ENCODE data around the gene TRIM59.
A peak's percentile ranks its signal among the peaks of the same experiment; 100 is the strongest.
"Not testable (repeated sequence)": the region's sequence is repeated elsewhere in the genome, so short reads cannot be mapped to it uniquely, and the experiment has no call there.

The TRIM59 gene

DNA sequence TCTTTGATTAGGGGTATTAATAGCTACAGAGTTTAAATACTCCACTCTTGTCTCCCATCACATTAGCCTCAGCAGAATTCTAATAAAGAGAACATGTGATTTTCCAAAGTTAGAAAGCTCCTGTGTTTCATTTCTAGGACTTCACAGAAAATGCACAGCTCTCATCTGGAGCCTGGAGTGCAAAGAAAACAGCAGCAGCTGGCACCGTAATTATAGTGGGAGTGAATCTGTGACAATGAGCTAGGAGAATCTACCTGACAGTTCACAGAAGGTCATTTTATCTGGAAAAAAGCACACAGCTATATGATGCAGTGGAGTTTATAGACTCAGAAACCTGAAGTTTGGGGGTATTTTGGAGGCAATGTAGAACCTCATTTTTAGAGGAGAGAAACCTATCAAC is 5.4 kb upstream of the TRIM59 start:
- DNase-seq = no peak

DNA sequence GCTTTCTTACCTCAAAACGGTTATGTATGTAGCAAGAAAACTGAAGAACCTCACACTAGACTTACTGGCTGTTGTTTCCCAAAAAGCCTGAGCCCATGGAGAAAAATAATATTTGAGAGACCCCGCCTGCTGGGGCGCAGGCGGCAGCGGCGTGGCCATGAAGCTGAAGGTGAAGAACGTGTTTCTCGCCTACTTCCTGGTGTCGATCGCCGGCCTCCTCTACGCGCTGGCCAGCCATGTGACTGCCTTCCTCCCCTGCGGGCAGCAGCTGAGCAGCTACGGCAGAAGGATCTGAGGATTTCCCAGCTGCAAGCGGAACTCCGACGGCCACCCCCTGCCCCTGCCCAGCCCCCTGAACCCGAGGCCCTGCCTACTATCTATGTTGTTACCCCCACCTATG is 2.7 kb upstream of the TRIM59 start:
- DNase-seq = not testable (repeated sequence)

DNA sequence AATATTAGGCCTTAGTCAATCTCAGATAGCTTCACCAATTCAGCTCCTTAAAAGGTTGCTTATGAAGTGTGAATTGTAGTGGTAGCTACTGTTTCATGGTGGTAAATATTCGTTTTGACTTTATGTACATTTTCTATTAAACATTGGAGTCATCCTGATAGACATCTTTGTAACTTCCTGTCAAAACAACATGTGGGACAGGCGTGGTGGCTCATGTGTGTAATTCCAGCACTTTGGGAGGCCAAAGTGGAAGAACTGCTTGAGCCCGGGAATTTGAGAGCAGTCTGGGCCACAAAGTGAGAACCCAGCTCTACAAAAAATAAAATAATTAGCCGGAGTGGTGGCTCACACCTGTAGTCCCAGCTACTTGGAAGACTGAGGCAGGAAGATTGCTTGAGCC is 2.0 kb upstream of the TRIM59 start:
- DNase-seq = no peak

DNA sequence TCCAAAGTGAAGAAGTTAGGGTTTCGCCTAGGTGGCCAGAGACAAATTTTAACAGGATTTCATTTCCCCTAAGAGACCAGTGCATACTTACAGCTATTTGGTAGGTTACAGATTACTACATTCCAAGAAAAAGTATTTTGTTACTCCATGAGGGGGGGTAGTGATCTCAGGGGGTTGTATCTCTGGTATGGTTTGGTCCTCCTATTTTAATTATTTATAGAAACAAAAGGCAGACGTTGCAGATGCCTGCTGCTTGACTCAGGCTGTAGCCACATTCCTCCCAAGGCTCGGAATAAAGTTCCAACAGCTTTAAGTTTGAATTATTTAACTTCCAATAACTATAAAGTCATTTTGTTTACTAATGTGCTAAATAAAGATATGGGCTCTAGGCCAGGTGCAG is 1.3 kb upstream of the TRIM59 start:
- no peak for DNase-seq

DNA sequence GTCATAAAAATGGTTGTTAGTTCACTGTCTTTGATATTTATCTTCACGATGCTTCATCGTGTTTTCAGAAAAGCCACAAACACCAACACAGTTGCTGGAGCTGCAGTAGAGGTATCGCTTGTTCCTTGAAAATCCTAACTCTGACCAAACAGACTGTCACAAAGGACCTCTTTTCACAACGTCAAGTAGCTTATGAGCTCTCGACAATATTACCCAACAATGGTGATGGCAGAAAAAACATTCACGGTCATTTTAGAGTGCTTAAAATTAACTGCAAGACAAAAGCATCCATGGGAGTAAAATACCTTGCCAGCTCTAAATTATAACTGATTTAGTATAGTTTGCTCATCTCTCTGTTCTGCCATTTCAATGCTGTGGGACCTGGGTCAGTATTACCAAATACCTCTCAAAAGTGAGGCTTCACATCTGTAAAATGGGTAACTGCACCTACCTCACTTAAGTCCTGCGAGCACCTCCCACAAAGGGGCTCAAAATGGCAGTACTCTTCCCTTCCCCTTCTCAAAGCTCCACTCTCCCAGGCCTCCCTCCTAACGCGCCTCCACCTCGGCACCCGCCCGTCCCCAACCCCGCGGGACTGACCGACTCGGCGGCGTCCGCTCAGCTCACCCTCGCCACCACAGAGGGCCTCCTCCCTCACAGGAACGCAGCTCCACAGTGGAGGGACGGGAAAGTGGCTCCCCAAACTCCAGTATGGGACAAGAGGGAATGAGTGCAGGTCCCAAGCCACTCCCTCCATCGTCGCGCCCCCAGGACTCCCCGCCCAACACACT is 546 bp downstream of the TRIM59 start:
- DNase-seq = no peak

DNA sequence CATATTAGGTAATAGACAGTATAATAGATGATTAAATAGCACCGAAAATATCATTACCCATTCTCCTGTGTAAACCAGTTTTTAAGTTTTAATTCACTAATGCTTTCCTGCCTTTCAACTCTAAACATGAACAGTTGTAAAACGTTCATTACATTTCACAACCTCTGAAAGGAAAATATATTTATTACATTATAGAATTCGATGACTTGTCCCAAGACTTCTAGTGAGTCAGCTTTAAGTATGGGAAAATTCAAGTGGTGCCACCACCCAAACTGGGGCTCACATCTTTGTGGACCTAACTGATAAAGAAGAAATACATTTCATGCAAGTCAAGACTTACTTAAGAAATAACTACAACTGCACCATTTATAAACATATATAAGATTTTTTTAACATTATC is 2.0 kb downstream of the TRIM59 start:
- no peak for DNase-seq

DNA sequence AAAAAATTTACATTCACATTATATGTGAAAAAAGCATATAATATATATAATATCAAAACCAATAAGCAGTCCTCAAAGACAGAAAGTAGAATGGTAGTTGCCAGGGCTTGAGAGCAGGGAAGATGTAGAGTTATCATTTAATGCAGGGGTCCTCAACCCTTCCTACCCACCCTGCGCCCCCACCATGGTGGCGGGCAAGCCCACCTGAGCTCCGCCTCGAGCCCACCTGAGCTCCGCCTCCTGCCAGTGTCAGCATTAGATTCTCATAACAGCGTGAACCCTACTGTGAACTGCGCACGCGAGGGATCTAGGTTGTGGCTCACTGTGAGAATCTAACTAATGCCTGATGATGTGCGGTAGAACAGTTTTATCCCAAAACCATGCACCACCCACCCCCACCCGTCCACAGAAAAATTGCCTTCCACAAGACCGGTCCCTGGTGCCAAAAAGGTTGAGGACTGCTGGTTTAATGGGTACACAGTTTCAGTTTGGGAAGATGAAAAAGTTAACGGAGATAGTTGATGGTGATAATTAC is 3.0 kb downstream of the TRIM59 start:
- DNase-seq = no peak

DNA sequence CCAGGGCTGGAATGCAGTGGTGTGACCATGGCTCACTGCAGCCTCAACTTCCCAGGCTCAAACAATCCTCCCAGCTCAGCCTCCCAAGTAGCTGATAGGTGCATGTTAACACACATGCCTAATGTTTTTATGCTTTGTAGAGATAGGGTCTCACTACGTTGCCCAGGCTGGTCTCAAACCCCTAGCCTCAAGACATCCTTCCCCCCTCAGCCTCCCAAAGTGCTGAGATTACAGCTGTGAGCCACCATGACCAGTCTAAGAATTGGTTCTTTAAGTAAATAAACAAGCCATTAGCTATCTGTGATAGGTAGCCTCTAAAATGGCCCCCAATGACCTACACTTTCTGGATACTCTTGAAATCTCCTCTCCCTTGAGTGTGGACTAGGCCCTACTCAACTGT is 3.7 kb downstream of the TRIM59 start:
- no peak for DNase-seq

DNA sequence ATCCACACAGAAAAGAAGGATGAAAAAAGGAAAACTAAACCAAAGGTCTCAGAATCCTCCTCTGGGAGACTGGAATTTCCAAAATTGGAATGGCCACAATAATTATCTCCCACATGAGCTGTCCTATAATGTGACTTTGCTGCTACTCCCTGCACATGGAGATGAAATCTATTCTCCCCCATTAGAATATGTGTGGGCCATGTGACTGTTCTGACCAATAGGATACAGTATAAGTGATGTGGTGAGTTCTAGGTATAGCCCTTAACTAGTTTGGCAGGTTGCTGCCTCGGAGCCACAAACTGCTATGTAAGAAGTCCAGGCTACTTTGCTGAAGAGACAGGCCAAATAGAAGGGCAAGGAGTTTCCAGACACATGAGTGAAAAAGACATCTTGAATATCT is 5.2 kb downstream of the TRIM59 start:
- DNase-seq = no peak

DNA sequence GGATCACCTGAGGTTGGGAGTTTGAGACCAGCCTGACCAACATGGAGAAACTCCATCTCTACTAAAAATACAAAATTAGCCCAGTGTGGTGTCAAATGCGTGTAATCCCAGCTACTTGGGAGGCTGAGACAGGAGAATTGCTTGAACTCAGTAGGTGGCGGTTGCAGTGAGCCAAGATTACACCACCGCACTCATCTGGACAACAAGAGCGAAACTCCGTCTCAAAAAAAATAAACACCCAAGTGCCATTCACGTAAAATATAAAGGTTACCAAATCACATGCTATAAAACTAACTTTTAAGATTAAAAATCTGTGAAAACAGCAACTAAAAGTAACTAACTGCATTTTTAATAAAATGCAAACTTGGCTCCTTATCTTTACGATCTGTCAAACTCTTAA is 8.9 kb downstream of the TRIM59 start:
- DNase-seq = no peak

DNA sequence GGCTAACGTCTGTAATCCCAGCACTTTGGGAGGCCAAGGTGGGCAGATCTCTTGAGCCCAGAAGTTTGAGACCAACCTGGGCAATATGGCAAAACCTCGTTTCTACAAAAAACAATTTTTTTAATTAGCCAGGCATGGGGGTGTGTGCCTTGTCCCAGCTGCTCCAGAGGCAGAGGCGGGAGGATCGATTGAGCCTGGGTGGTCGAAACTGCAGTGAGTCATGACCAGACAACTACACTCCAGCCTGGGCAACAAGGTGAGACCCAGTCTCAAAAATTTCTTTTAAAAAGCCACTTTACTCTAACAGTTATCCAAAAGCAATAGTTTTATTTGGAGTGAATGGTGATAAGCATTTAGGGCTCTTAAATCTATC is 12.5 kb downstream of the TRIM59 start:
- DNase-seq = no peak

DNA sequence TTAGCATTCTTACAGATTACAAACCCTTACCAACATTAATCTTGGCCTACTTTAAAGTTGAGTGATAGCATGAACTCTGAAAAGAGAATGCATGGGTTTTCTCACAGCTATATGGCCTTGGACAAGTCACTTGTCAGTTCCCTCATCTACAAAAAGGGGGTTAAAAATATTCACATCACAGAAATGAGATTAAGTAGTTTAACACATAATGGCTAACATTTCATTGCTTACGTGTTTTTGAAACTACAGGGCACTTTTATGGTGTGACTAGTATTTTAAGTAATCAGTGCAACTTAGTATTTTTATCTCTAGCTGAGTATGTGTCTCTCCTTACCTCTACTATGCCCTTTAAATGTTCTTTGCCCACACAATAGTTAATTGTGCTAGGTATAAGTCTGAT is 13.8 kb downstream of the TRIM59 start:
- no peak for DNase-seq

DNA sequence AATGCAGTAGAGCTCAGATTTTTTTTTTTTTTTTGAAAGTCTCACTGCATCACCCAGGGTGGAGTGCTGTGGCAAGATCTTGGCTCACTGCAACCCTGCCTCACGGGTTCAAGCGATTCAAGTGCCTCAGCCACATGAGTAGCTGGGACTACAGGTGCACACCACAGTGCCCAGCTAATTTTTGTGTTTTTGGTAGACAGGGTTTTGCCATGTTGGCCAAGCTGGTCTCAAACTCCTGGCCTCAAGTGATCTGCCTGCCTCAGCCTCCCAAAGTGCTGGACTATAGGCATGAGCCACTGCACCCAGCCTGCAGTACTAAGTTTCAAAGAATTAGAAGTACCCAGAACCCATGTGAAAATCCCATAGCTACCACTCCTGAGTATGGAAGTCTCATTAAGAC is 14.5 kb downstream of the TRIM59 start:
- no peak for DNase-seq

DNA sequence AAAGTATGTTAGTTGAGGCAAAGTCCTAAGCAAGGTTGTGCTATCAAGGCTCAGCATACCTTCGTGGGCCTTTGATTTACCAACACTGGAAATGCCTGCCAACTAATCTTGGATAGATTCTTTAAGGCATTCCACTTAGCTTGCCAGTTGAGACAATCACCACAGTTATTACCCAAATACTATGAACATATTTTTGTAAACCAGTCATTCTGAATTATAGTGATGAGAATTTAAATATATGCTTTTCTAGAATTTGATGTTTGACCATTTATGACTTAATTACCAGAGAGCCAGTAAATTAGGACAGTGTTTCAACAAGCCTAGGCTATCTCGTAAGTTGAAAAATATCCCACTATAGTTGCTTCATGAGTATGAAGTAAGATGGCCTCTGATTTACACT is 15.5 kb downstream of the TRIM59 start:
- DNase-seq = no peak

DNA sequence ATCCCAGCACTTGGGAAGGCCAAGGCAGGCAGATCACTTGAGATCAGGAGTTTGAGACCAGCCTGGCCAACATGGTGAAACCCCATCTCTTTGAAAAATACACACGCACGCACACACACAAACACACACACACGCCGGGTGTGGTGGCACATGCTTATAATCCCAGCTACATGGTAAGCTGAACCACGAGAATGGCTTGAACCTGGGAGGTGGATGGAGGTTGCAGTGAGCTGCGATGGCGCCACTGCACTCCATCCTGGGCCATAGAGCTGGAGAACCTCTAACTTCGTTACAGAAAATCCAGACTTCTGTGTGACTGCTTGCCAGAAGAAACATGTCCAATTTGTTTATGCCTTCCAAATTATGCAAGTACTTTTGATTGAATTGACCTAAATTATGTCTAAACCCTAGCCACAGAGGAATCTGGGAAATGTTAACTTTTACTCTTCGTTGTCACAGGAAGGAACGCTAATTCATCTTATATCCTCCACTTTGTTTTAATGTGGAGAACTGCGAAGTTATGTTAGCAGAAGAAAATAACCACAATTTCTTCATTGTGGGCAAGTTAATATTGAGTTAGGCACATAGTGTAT is 21.7 kb downstream of the TRIM59 start:
- no peak for DNase-seq

DNA sequence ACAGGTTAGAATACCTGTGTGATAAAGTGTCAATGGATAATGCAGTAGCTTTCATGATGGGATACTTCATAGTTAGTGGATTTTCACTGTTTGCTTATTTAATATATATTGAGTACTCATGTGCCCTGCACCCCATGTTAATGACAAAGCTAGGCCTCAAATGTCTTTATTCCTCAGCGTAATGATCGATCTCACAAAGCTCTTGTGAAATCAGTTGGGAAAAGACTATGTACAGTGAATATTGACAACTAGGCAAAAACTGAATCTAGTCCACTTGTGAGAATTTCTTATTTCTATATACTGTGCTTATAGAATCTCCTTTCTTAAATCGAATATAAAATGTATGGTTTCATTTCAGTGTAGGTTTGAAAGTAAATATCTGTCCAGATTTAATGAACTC is 32.3 kb downstream of the TRIM59 start:
- DNase-seq = no peak

DNA sequence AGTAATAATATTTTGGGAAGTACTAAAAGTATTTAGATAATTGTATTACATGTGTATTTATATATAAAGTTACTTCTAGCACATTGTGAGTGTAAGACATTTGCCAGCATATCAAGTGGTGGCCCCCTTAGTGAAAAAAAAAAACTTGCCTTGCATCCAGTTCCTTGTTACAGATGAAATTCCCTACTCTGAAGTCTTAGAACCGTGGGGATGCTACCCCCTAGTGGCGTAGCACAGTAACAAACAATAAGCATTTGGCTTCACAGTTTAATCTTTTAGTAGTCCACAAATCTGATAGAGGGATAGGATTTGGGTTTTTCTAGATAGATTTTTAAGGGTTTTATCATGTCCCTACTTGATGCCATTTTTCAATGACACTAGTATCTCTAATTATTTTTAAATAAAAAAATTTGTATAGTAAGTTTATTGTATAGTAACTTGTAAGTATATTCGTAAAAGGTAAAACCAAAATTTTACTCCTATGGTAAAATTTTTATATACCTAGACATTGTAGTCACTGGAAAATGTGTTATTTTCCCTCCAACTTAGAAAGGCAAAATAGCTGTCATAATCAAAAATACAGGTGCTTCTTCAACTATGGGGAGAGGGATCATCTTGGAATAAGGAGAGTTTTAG is 35.9 kb downstream of the TRIM59 start:
- DNase-seq = peak; percentile 59

DNA sequence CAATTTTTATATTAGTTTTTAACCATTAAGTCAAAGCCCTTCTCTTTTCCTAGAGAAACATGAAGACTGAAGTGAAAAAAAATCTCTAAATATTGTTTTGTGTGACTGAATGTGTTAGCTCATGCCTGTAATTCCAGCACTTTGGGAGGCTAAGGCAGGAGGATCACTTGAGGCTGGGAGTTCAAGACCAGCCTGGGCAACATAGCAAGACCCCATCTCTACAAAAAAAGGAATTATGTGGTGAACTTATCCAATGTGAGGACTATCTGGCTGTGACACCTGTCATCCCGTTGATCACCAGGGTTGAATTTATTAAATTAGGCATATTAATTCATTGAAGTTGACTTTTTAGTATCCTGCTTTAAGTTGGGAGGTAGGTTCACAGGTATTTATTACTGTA is 37.1 kb downstream of the TRIM59 start:
- DNase-seq = no peak

DNA sequence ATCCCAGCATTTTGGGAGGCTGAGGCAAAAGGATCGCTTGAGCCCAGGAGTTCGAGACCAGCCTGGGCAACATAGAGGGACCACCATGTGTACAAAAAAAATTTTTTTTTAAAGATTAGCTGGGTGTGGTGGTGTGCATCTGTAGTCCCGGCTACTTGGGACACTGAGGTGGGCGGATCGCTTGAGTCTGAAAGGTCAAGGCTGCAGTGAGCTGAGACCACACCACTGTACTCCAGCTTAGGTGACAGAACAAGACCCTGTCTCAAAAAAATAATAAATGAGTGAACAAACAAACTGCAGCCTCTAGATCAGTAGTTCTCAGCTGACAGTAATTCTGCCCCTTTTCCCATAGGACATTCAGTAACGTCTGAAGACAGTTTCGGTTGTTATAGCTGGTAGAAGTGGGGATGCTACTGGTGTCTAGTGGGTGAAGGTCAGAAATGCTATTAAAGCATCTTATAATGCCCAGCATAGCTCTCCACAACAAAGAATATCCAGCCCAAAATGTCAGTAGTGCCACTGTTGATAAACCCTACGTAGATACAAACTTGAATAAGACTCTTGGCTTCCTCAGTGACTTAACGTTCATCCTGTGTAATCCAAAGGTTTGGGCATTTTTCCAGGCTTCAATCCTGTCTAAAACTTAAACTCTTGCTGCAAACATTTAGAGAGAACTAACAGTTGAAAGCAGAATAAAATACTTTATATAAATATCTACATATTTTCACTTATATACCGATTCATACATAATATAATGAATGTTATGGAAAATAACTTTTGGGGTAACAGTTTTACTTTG is 39.6 kb downstream of the TRIM59 start:
- DNase-seq = no peak

DNA sequence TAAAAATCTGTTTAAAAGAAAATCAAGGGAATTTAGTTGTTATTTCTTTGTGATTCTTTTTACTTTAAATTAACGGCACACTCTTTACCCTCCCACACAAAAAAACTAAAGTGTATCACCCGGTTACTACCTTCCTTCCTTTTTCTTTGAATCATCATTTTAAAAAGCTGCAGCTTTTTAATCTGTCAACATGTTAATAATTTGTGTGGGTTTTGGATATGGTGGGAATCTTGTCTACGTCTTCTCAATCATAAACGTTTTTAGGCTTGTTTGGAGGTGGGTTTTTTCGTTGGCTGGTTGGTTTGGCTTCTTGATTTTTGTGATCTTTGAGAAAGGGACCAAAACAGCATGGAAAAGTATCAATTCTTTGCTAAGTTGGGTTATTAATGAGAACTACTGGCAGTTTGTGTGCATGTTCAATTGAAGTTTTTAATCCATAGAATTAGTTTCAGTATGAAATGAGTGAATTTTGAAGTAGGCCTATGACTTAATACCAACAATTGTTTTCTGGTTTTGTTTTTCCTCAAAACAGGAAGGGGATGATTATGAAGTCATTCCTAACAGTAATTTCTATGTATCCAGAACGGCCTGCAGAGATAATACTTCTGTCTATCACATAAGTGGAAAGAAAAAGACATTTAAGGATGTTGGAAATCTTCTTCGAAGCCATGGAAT is 45.7 kb downstream of the TRIM59 start:
- DNase-seq = no peak

DNA sequence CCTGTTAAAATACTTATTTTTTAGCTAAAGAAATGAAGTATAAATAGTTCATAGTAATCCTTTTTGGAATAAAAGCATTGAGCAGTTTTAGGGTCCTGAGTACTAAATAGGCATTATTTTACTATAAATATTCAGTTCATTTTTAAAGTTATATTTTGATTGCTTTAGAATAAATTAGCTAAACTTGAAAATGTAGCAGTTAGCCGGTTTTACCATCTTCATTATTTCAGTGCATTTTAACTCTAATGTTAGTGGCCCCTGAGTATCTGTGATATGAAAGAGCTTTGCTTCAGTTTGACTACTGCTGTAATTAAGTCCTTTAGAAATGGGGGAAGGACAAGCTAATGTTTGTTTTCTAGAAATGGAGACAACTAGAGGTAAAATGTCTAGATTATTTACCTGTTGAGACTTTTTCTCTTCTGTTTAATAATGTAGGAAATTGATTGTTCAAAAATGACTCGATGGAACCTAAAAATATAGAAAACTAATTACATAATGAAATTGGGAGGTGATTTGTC is 46.5 kb downstream of the TRIM59 start:
- DNase-seq = no peak

DNA sequence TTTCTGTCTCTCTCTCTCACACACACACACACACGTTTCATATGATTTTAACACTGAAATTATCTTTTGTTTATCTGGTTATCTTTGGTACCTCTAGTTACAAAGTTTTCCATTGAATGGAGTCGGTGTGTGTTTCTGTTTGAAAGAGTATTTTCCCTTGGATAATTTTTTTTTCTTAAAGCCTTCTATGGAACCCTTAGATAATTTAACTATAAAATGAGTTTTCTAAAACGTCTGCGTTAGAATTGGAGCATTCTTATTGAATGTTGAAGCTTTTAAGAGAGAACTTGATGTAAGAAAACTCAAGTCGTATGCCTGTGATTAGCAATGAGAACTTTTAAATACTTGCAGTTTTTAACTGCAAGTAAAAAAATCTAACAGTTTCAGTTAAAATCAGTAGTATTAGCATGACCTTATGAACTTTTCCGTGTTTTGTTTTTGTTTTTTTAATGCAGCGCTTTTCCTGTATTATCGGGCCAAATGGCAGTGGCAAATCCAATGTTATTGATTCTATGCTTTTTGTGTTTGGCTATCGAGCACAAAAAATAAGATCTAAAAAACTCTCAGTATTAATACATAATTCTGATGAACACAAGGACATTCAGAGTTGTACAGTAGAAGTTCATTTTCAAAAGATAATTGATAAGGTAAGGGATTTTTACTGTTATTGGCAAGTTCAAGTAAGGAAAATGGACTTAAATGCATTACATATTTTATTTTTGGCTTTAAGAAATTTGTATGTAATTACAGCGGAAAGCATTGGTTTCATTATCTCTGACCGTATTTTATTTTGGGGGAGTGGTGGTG is 47.2 kb downstream of the TRIM59 start:
- DNase-seq = no peak

Data from CD4-positive, alpha-beta T cell treated with Interferon gamma for 1 hour (primary cell).